ENCODE measurements around the gene BBS2. TPM values are rescaled to one million over a fixed set of nuclear protein-coding genes. Genes with fewer than 3 reads are reported as not detected.

The BBS2 gene
- total and polyA plus RNA-seq, 2 of the 13 experiments (the other 11 are each of a cell fraction or from before 2014, with no cell fraction given), result 59.7 to 68.3 TPM

DNA sequence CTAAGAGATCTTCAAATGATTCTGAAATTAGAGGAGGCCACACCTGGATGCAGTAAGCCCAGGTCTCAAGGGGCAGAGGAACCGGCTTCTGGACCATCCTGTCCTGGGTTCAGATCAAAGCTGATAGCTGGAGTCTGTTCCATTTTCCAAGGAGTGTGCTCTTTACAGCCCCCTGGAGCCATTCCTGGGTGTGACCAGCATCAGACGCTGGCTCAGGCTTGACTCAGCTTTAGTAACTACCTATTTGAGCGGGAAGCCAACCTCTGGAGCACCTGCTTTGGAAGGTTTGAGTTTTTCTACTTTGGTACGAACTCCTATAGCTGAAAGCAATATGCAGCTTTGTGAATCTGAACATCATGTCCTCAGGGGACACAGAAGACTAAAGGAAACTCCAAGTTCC, 12.9 kb upstream of the BBS2 start:
- ATAC-seq (peak; percentile 96), DNase-seq (ENCODE audit: low spot score) (peak; percentile 25), FAIRE-seq (peak; percentile 36)
- H3K4me3 ChIP-seq (replicated peaks in 1 of 3; ENCODE audit: insufficient read depth in 1 of 3, low read depth in 2 of 3, low read length in 3 of 3), result no peak overlapping the region
- no peaks in the 10 kb centered on the region for H3K9me3 ChIP-seq (ENCODE audit: low read length)
- H3K9ac ChIP-seq (ENCODE audit: insufficient read depth, low read depth, low read length), result no peak overlapping the region
- WGBS (ENCODE audit: low lambda C conversion rate), result 6% methylated on average over 4 of the region's 4 CpGs
- ChIA-PET CTCF (ENCODE audit: low intra/inter-chr PET ratio, low total read pairs) (interaction anchor here (1.0 kb wide), 1 partner anchor 19 kb away, joined by 3 read pairs; no protein-coding TSS in a partner anchor), POLR2A (no interaction called here)
- no peaks in the 10 kb centered on the region for H3K4me1 ChIP-seq (ENCODE audit: insufficient read depth, low read length)
- H3K36me3 ChIP-seq (replicated peaks in 1 of 2; ENCODE audit: control insufficient read depth in 1 of 2, insufficient read depth in 2 of 2, low read length in 2 of 2), result no peaks in the 10 kb centered on the region
- no peak overlapping the region for H3K4me2 ChIP-seq (ENCODE audit: low read depth, low read length)
- in situ Hi-C loops (cut with HindIII; ENCODE audit: extremely low pct_ligation_motif_present, low pct_unique_long_range_greater_than_20kb), result no loop called here
- TF ChIP-seq BHLHE40 (IDR thresholded peaks at IDR 0.05; ENCODE audit: low read length) (no peak), ZNF160 (CRISPR knock-in tag; IDR thresholded peaks at IDR 0.05) (no peak), DNMT1 (CRISPR knock-in tag; IDR thresholded peaks at IDR 0.05) (no peak), ZNF776 (CRISPR knock-in tag; IDR thresholded peaks at IDR 0.05) (no peak), SMC3 (IDR thresholded peaks at IDR 0.05; ENCODE audit: low read length) (peak; percentile 49), ZSCAN29 (CRISPR knock-in tag; conservative IDR thresholded peaks at IDR 0.05) (no peak), MAFK (conservative IDR thresholded peaks at IDR 0.05 in 1 of 2, IDR thresholded peaks at IDR 0.05 in 1 of 2; ENCODE audit: low read length in 2 of 2) (0 out of 4 replicates have a peak, but pooled peaks of 1 of the 2 experiments have one; percentile 1), NCOA2 (CRISPR knock-in tag; IDR thresholded peaks at IDR 0.05) (no peak), HMGA1 (CRISPR knock-in tag; conservative IDR thresholded peaks at IDR 0.05) (no peak), STAG1 (CRISPR knock-in tag; IDR thresholded peaks at IDR 0.05) (peak; percentile 32), MAFG (CRISPR knock-in tag; IDR thresholded peaks at IDR 0.05) (peak; percentile 57; the same call in 1 of the 2 replicates), MYC (CRISPR knock-in tag; IDR thresholded peaks at IDR 0.05; ENCODE audit: borderline replicate concordance) (no peak), RBM39 (IDR thresholded peaks at IDR 0.05; ENCODE audit: low read depth, low read length, poor library complexity, severe bottlenecking) (no peak), SRF (IDR thresholded peaks at IDR 0.05; ENCODE audit: low read depth, low read length) (no peak), POLR2A (IDR thresholded peaks at IDR 0.05; ENCODE audit: insufficient read depth in 1 of 2, low read depth in 2 of 2, low read length in 2 of 2) (no peak), ZMYM2 (CRISPR knock-in tag; IDR thresholded peaks at IDR 0.05) (no peak), TSC22D2 (CRISPR knock-in tag; IDR thresholded peaks at IDR 0.05; ENCODE audit: borderline replicate concordance) (no peak), HNRNPH1 (optimal IDR thresholded peaks at IDR 0.05; ENCODE audit: low read depth, low read length) (no peak), FOXJ3 (CRISPR knock-in tag; IDR thresholded peaks at IDR 0.05; ENCODE audit: borderline replicate concordance) (no peak), ZNF501 (CRISPR knock-in tag; IDR thresholded peaks at IDR 0.05) (no peak)
- TF ChIP-seq, protein P1, sequence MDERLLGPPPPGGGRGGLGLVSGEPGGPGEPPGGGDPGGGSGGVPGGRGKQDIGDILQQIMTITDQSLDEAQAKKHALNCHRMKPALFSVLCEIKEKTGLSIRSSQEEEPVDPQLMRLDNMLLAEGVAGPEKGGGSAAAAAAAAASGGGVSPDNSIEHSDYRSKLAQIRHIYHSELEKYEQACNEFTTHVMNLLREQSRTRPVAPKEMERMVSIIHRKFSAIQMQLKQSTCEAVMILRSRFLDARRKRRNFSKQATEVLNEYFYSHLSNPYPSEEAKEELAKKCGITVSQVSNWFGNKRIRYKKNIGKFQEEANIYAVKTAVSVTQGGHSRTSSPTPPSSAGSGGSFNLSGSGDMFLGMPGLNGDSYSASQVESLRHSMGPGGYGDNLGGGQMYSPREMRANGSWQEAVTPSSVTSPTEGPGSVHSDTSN (CRISPR knock-in tag; IDR thresholded peaks at IDR 0.05), result no peak
- TF ChIP-seq, protein P2, sequence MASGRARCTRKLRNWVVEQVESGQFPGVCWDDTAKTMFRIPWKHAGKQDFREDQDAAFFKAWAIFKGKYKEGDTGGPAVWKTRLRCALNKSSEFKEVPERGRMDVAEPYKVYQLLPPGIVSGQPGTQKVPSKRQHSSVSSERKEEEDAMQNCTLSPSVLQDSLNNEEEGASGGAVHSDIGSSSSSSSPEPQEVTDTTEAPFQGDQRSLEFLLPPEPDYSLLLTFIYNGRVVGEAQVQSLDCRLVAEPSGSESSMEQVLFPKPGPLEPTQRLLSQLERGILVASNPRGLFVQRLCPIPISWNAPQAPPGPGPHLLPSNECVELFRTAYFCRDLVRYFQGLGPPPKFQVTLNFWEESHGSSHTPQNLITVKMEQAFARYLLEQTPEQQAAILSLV (CRISPR knock-in tag; IDR thresholded peaks at IDR 0.05; ENCODE audit: borderline replicate concordance), result no peak
- TF ChIP-seq, protein P3, sequence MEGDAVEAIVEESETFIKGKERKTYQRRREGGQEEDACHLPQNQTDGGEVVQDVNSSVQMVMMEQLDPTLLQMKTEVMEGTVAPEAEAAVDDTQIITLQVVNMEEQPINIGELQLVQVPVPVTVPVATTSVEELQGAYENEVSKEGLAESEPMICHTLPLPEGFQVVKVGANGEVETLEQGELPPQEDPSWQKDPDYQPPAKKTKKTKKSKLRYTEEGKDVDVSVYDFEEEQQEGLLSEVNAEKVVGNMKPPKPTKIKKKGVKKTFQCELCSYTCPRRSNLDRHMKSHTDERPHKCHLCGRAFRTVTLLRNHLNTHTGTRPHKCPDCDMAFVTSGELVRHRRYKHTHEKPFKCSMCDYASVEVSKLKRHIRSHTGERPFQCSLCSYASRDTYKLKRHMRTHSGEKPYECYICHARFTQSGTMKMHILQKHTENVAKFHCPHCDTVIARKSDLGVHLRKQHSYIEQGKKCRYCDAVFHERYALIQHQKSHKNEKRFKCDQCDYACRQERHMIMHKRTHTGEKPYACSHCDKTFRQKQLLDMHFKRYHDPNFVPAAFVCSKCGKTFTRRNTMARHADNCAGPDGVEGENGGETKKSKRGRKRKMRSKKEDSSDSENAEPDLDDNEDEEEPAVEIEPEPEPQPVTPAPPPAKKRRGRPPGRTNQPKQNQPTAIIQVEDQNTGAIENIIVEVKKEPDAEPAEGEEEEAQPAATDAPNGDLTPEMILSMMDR (CRISPR knock-in tag; IDR thresholded peaks at IDR 0.05), result peak; percentile 48
- H3K27ac ChIP-seq (ENCODE audit: extremely low read length, insufficient read depth, low read length), result no peak overlapping the region
- no peak overlapping the region for H2AFZ ChIP-seq (ENCODE audit: low read length)
- BruUV-seq (replicated peaks), result no TSS peak
- H3K27me3 ChIP-seq (ENCODE audit: control insufficient read depth in 1 of 2, insufficient read depth in 2 of 2, low read length in 2 of 2), result peaks cover 0 to 3% of the 10 kb centered on the region in 2 experiments; a peak in 2 of 5 replicates
- no peaks in the 10 kb centered on the region for H4K20me1 ChIP-seq (ENCODE audit: insufficient read depth, low read length)
- intact Hi-C loops (cut with micrococcal nuclease; ENCODE audit: unreplicated experiment), result no loop called here
- no peaks in the 10 kb centered on the region for H3K79me2 ChIP-seq (ENCODE audit: insufficient read depth, low read length)

Measured in HepG2 (cell line).